Kasumi-1 (cell line): Measurements from ENCODE around the gene GPR155.
"Not testable (repeated sequence)": the region's sequence is repeated elsewhere in the genome, so short reads cannot be mapped to it uniquely, and the experiment has no call there.

Source experiments
- DNase-seq, 2 experiments: peaks; one replicate each; lab custom pipeline; 2025; lab: John Stamatoyannopoulos, UW

Gene GPR155

GRCh38 chr2:174438146-174438886 lies 48.5 kb downstream of the GPR155 start:
- no peak for DNase-seq

GRCh38 chr2:174436351-174436750 lies 50.5 kb downstream of the GPR155 start:
- DNase-seq: no peak

GRCh38 chr2:174431902-174432301 lies 54.9 kb downstream of the GPR155 start:
- no peak for DNase-seq

- no peak for DNase-seq
Measured at GRCh38 chr2:174430066-174430465, 56.8 kb downstream of the GPR155 start.

DNA sequence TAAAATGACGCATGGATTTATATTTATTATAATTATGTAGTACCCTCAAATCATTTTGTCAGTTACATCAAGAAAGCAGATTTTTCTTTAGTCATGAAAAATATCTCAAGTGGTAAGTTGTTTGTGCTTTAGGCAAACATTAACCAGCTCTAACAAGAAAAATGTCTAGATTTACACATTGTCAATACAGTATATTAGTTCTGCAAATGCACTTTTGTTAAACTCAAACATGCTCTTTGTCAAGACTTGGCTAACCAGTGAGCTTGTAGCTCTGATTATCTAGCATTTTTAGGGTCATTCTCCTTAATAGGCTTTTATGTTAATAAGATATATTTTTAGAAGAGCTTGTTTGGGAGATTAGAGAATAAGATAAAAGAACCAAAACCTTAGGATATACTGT lies 58.6 kb downstream of the GPR155 start:
- DNase-seq: no peak

DNA sequence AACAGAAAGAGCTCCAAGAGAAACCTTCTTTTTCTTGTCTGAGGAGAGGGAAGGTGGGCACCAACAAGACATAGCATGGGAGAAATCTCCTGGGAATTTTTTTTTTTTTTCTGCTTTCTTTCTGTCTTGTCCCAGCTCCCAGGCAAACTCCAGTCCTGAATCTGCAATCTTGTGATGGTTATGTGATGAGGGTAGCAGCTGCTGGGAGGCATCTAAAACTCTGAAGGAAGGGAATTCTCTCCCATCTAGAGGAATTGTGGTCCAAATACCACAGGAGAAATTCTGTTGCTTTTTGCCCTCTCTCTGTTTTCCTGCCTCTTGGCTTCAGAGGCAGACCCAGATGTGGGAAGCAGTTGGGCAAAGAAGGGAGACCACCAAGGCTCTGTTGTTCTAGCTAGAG lies 74.6 kb downstream of the GPR155 start:
- DNase-seq: no peak

GRCh38 chr2:174410039-174410438 lies 76.8 kb downstream of the GPR155 start:
- not testable (repeated sequence) for DNase-seq

DNA sequence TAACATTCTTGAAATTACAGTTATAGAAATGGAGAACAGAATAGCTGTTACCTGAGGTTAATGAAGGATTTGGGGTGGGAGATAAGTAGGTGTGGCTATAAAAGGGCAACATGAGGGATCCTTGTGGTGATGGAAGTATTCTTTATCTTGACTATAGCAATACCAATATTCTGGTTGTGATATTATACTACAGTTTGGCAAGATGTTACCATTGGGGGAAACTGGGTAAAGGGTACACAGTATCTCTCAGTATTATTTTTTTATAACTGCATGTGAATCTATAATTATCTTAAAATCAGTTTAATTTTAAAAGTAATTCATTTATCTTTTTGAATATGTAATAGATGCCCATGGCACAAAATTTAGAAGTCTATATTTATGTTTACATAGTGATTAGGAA lies 83.2 kb downstream of the GPR155 start:
- no peak for DNase-seq

GRCh38 chr2:174400853-174401252 lies 86.0 kb downstream of the GPR155 start:
- no peak for DNase-seq

DNA sequence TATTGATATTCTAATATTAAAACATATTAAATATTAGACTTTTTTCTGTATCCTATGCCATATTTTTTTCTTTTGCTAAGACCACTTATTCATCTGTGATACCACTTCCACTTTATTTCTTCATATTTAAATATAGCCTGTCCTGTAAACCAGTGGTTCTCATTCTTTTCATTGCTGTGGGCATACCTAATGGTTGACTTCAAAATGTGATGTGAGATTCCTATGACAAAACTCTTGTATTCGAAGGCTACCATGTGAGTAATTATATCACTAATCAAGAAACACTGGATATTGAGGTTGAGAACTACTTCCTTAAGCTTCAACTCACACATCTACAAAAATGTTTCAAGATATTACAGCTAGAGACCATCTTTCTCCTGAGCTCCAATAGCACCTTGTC lies 87.7 kb downstream of the GPR155 start:
- no peak for DNase-seq

- no peak for DNase-seq
Measured at GRCh38 chr2:174397773-174398172, 89.1 kb downstream of the GPR155 start.

DNA sequence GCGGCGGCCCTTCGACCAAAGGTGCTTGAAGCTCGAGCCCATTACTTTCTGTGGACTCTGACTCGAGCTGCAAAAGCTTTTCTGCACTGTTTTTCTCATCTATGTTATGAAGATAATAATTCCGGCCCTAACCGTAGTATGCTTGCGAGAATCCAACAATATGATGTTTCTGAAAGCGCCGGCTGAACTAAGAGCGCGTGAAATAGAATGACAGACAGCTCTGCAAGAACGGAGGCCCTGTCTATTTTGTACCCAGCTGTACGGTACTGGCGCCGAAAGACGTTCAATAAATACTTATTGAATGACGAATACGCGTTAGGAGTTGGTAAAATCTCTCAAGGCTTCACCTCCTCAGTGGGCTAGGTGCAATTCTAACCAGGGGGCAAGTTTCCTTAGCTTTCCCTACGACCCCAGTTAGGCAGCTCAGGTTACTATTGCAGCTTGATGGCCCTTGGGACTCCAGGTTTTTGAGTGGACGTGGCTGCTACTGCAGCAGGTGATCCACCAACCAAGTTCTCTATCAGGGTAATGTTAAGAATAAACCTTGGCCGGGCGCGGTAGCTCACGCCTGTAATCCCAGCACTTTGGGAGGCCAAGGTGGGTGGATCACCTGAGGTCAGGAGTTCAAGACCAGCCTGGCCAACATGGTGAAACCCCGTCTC lies 90.7 kb downstream of the GPR155 start:
- DNase-seq: peak; percentile 30 to 56

DNA sequence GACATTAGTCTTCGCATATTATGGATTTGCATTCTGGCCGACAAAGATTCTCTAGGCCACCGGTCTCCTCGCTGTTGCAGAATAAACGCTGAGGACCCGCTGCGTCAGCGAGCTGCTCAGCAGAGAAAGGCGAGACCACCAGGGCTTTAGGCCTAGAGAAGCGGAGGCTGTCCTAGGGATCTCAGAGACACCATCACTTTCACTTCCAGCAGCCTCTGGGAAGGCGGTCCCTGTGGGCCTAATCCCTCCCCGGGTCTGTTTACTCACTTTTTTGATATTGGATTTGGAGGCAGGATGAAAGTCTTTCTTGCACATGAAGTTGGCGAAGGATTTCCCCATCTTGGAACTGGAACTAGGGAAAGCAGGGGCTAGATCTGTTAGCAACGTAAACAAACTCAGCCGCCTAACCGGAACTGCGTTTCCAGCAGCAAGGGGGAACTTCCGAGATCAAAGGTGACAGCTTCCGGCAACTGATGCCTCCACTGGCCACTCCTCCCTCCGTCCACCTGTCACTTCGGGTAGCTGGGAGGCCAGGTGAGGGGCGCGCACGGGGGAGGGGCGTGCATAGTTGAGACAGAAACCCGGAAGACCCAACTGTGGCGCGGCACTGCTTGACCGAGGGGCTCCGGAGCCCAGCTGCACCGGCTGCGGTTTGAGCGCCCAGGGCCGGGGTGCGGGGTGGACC lies 91.4 kb downstream of the GPR155 start, which contains the start of gene SCRN3:
Gene SCRN3, plus strand, starts transcription at position 447 of the 685 bp plus-strand sequence. CDS start 2,554 bp downstream, outside the sequence.
- peak; percentile 91 to 94 for DNase-seq

DNA sequence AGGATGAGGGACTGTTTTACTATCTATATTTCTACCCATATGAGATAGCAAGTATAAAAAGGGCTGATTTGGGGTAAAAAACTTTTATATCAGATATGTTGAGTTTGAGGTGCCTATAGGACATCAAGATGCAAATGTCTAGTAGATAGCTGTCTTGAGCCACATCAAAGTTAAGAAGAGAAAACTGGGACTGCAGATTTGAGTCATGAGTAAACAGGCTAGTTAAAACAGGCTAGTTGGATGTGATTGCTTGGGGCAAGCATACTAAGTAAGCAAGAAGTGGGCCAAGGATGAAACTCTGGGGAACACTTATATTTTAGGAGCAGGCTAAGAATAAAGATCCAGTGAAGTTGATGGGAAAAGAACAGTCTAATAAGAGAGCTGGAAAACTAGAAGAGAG lies 94.1 kb downstream of the GPR155 start:
- DNase-seq: no peak

DNA sequence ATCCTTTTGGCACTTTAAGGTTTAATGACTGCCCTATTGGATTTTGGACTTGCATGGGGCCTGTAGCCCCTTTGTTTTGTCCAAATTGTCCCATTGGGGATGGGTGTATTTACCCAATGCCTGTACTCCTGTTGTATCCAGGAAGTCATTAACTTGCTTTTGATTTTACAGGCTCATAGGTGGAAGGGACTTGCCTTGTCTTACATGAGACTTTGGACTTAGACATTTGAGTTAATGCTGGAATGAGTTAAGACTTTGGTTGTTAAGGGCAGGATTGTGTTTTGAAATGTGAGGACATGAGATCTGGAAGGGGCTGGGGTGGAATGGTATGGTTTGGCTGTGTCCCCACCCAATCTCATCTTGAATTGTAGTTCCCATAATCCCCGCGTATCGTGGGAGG lies 96.5 kb downstream of the GPR155 start:
- not testable (repeated sequence) for DNase-seq

DNA sequence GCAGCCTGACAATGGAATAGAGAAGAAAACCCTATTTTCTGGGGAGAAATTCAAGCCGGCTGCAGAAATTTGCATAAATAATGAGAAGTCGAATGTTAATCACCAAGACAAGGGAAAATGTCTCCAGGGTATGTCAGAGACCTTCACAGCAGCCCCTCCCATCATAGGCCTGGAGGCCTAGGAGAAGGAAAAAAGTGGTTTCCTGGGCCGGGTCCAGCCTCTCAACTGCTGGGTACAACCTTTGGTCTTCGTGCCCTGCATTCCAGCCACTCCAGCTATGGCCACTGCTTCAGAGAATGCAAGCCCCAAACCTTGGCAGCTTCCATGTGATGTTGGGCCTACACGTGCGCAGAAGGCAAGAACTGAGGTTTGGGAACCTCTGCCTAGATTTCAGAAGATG lies 97.3 kb downstream of the GPR155 start:
- no peak for DNase-seq

GRCh38 chr2:174388706-174389105 lies 98.1 kb downstream of the GPR155 start:
- DNase-seq: not testable (repeated sequence)

DNA sequence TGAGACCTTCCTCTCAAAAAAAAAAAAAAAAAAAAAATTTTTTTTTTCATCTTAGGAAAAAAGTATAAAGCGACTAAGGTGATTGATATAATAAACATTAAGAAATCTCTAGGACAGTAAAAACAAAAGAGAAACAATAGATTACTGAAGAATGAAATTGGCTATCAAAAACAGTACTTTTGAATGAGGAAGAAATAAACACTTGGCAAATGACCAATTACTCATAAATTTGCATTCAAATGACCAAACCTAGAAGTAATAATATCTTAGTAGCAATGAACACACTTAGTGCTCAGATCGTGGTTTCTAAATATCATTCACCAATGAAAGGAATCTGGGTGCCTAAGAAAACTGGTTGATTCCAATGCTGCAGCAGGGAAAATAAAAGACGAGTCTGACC lies 101.6 kb downstream of the GPR155 start:
- no peak for DNase-seq

- peak; percentile 31 to 49 for DNase-seq
Measured at GRCh38 chr2:174383796-174384195, 103.0 kb downstream of the GPR155 start.
